Lower leg skin (tissue), 3 donors: ENCODE data around the gene UBE2L5.

Experiments used
- CTCF ChIP-seq, 3 donors: fragments of 450-650 bp; IDR thresholded peaks; one replicate each; pipeline ENCODE4 v1.5.1; 2016; ENCODE audit warnings: antibody characterized with exemption in 3 of 3, mild to moderate bottlenecking in 3 of 3, moderate library complexity in 2 of 3
- POLR2A ChIP-seq, 2 donors: fragments of 450-650 bp; IDR thresholded peaks; one replicate each; pipeline ENCODE4 v1.6.1; 2016 to 2017; ENCODE audit warnings: antibody characterized with exemption in 2 of 2, mild to moderate bottlenecking in 1 of 2, moderate library complexity in 1 of 2

GRCh38 chr13:30465343-30465592, 43.0 kb downstream of the UBE2L5 start:
- TF ChIP-seq CTCF (IDR thresholded peaks at IDR 0.05) (no peak), POLR2A (IDR thresholded peaks at IDR 0.05) (no peak)
